ENCODE results near the gene PLCG1. TPM values are rescaled to one million over a fixed set of nuclear protein-coding genes. Genes with fewer than 3 reads are reported as not detected.

The PLCG1 gene
- total and polyA plus RNA-seq, 9 of the 15 experiments (the other 6 are each of a cell fraction or from before 2014, with no cell fraction given) = 1.7 to 67.0 (median 34.8) TPM

GRCh38 chr20:41087777-41088176 is 49.6 kb upstream of the PLCG1 start:
- intact Hi-C loops (cut with micrococcal nuclease) (loop anchor here (2.0 kb wide), 2 partner anchors 59 to 97 kb away; partner anchors contain the start of gene TOP1), in situ Hi-C loops (cut with MboI) (no loop called here)
- POLR2A ChIA-PET = interaction anchor here (1.8 to 2.1 kb wide), 2 partner anchors 7 to 53 kb away, joined by 4 to 12 read pairs; no protein-coding TSS in a partner anchor
- Histone ChIP-seq H3K27me3 (ENCODE audit: control insufficient read depth in 2 of 2, insufficient read depth in 2 of 2, low read length in 2 of 2) (no peaks in the 10 kb centered on the region), H3K27ac (ENCODE audit: extremely low read depth, low read depth, low read length) (no peak overlapping the region), H3K4me2 (ENCODE audit: insufficient read depth, low read length) (no peak overlapping the region), H3K9me1 (ENCODE audit: control insufficient read depth, insufficient read depth, low read length) (no peaks in the 10 kb centered on the region), H2AFZ (ENCODE audit: low read depth, low read length) (no peak overlapping the region), H3K79me2 (ENCODE audit: control insufficient read depth, insufficient read depth, low read length) (peaks cover 2% of the 10 kb centered on the region; the same call in 1 of the 3 replicates), H4K20me1 (replicated peaks; ENCODE audit: control insufficient read depth, insufficient read depth, low read length) (no peaks in the 10 kb centered on the region; the same call in 1 of the 2 replicates), H3K4me1 (replicated peaks in 1 of 2; ENCODE audit: control insufficient read depth in 2 of 2, insufficient read depth in 2 of 2, low read length in 2 of 2) (peaks cover 9 to 17% of the 10 kb centered on the region in 2 experiments), H3K4me3 (no peak overlapping the region), H3K36me3 (ENCODE audit: control insufficient read depth, insufficient read depth, low read length) (peaks cover 68% of the 10 kb centered on the region), H3K9ac (ENCODE audit: insufficient read depth in 1 of 2, low read depth in 2 of 2, low read length in 2 of 2) (no peak overlapping the region), H3K9me3 (replicated peaks; ENCODE audit: control insufficient read depth, insufficient read depth, low read depth, low read length) (no peaks in the 10 kb centered on the region)
- WGBS (ENCODE audit: insufficient coverage, low coverage, missing lambda C conversion rate) = 93% methylated on average over 3 of the region's 3 CpGs
- ATAC-seq (no peak), DNase-seq (ENCODE audit: extremely low read depth in 1 of 4, low spot score in 3 of 4) (no peak), FAIRE-seq (no peak)
- BruUV-seq (replicated peaks) = no TSS peak
- TF ChIP-seq NR2C1 (IDR thresholded peaks at IDR 0.05) (no peak), NR2C1 (tag; IDR thresholded peaks at IDR 0.05) (no peak), BCL6 (CRISPR knock-in tag; IDR thresholded peaks at IDR 0.05) (no peak), SP1 (CRISPR knock-in tag; IDR thresholded peaks at IDR 0.05) (no peak), ZFP30 (CRISPR knock-in tag; IDR thresholded peaks at IDR 0.05; ENCODE audit: borderline replicate concordance) (no peak), FOXJ3 (CRISPR knock-in tag; IDR thresholded peaks at IDR 0.05) (no peak), ZNF764 (CRISPR knock-in tag; IDR thresholded peaks at IDR 0.05; ENCODE audit: low read depth) (no peak), SP2 (IDR thresholded peaks at IDR 0.05; ENCODE audit: extremely low read depth, low read depth, low read length, poor library complexity, severe bottlenecking) (no peak), GATAD2B (IDR thresholded peaks at IDR 0.05; ENCODE audit: borderline replicate concordance) (no peak), ZNF347 (CRISPR knock-in tag; IDR thresholded peaks at IDR 0.05; ENCODE audit: low read depth) (no peak), HMGN3 (IDR thresholded peaks at IDR 0.05; ENCODE audit: borderline replicate concordance, extremely low read depth, insufficient read length, low read depth, low read length) (no peak), BRCA1 (IDR thresholded peaks at IDR 0.05) (no peak), BRCA1 (CRISPR knock-in tag; IDR thresholded peaks at IDR 0.05) (no peak), SIX5 (IDR thresholded peaks at IDR 0.05; ENCODE audit: borderline replicate concordance in 1 of 2, insufficient read depth in 1 of 2, low read depth in 1 of 2, low read length in 2 of 2) (no peak), U2AF1 (optimal IDR thresholded peaks at IDR 0.05; ENCODE audit: low read depth, low read length) (no peak), CEBPB (tag; IDR thresholded peaks at IDR 0.05) (no peak), USF2 (CRISPR knock-in tag; IDR thresholded peaks at IDR 0.05) (no peak), KLF16 (IDR thresholded peaks at IDR 0.05) (no peak), TBL1XR1 (IDR thresholded peaks at IDR 0.05; ENCODE audit: low read length in 2 of 2) (no peak)
- TF ChIP-seq, protein P1, sequence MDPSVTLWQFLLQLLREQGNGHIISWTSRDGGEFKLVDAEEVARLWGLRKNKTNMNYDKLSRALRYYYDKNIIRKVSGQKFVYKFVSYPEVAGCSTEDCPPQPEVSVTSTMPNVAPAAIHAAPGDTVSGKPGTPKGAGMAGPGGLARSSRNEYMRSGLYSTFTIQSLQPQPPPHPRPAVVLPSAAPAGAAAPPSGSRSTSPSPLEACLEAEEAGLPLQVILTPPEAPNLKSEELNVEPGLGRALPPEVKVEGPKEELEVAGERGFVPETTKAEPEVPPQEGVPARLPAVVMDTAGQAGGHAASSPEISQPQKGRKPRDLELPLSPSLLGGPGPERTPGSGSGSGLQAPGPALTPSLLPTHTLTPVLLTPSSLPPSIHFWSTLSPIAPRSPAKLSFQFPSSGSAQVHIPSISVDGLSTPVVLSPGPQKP (CRISPR knock-in tag; IDR thresholded peaks at IDR 0.05) = no peak
- CTCF ChIA-PET (ENCODE audit: low intra/inter-chr PET ratio) = no interaction called here
